HTERT RPE-1 (cell line): ENCODE results near the gene C8A.

Experiments
- in situ Hi-C: fragments of 300-500 bp; cut with MboI; formaldehyde crosslinking; loops from 4 replicates; pipeline ENCODE4 v1.14.3; 2020; ENCODE audit warnings: low sequenced_read_pairs

Gene C8A

GRCh38 chr1:56881417-56881816, 26.8 kb downstream of the C8A start:
- in situ Hi-C loops: no loop called here

- in situ Hi-C loops: no loop called here
Measured at GRCh38 chr1:56890229-56890628, 35.6 kb downstream of the C8A start.

GRCh38 chr1:56894014-56894413, 39.4 kb downstream of the C8A start:
- in situ Hi-C loops: no loop called here

- in situ Hi-C loops: no loop called here
Measured at GRCh38 chr1:56897150-56898004, 42.8 kb downstream of the C8A start.

- in situ Hi-C loops: no loop called here
Measured at GRCh38 chr1:56898005-56898373, 43.4 kb downstream of the C8A start.

- in situ Hi-C loops: no loop called here
Measured at GRCh38 chr1:56898879-56899278, 44.3 kb downstream of the C8A start.

- in situ Hi-C loops: no loop called here
Measured at GRCh38 chr1:56901716-56902115, 47.1 kb downstream of the C8A start.

- in situ Hi-C loops: no loop called here
Measured at GRCh38 chr1:56903778-56904177, 49.2 kb downstream of the C8A start.

- in situ Hi-C loops: no loop called here
Measured at GRCh38 chr1:56904663-56905397, 50.2 kb downstream of the C8A start.

- in situ Hi-C loops: no loop called here
Measured at GRCh38 chr1:56905667-56906066, 51.1 kb downstream of the C8A start.

GRCh38 chr1:56908619-56909221, 54.1 kb downstream of the C8A start:
- in situ Hi-C loops: no loop called here

GRCh38 chr1:56910441-56910985, 55.9 kb downstream of the C8A start:
- in situ Hi-C loops: no loop called here

GRCh38 chr1:56911098-56911938, 56.7 kb downstream of the C8A start:
- in situ Hi-C loops: no loop called here

- in situ Hi-C loops: no loop called here
Measured at GRCh38 chr1:56912325-56912724, 57.7 kb downstream of the C8A start.

- in situ Hi-C loops: no loop called here
Measured at GRCh38 chr1:56915960-56916359, 61.4 kb downstream of the C8A start.

GRCh38 chr1:56916630-56917029, 62.0 kb downstream of the C8A start:
- in situ Hi-C loops: no loop called here

- in situ Hi-C loops: no loop called here
Measured at GRCh38 chr1:56917356-56917755, 62.8 kb downstream of the C8A start.

- in situ Hi-C loops: no loop called here
Measured at GRCh38 chr1:56920591-56921001, 66.0 kb downstream of the C8A start.

- in situ Hi-C loops: no loop called here
Measured at GRCh38 chr1:56921479-56921878, 66.9 kb downstream of the C8A start.

- in situ Hi-C loops: no loop called here
Measured at GRCh38 chr1:56922070-56922469, 67.5 kb downstream of the C8A start.

GRCh38 chr1:56922507-56922906, 67.9 kb downstream of the C8A start:
- in situ Hi-C loops: no loop called here
